Ecto neural progenitor cell (in vitro differentiated cells): ENCODE data around the gene ANKS6.
"Not testable (repeated sequence)": the region's sequence is repeated elsewhere in the genome, so short reads cannot be mapped to it uniquely, and the experiment has no call there.

Source experiments
- DNase-seq: peaks from one replicate; pipeline ENCODE4 v3.0.0-alpha.2; 2018; ENCODE audit warnings: low spot score

The ANKS6 gene

DNA sequence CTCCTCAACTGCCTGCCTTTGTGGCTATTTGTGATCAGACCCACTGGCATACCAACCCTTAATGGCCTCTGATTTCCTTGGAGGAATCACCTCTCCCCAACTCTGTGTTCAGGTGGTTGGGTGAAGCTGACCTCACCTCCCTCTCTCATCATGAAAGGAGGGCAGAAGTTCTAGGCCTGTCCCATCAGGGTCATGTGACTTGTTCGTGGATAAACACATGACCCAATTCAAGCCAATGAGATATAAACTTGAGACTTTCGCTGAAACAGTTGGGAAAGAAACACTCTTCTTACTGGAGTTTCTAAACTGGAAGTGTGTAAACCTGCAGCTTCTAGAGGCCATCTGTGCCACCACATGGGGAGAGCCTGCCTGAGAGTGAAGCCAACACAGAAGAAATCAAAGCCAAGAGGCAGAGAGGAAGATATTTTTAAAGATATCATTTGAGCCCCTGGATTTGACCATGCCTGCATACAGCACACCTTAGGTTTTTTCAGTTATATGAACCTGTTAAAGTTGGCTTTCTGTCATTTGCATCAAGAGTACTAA lies 93.4 kb downstream of the ANKS6 start:
- no peak for DNase-seq

GRCh38 chr9:98702340-98702739 lies 94.0 kb downstream of the ANKS6 start:
- DNase-seq, result no peak

DNA sequence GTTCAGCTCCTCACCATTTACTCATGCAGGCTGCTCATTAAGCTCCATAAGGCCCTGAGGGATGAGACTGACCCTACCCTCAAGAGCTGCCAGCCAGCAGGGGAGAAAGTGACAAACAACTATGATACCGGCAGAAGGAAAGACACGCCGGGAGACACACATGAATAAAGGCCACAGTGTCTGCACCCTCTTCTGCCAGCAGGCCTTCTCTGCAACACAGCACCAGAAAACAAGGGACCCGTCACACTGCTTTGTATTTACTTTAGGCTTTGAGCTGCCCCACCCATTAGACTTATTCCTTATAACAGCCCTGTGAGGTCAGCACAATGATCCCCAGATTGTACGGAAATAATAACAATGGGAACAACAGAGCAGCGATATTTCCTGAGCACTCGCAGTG lies 94.8 kb downstream of the ANKS6 start:
- DNase-seq, result no peak

DNA sequence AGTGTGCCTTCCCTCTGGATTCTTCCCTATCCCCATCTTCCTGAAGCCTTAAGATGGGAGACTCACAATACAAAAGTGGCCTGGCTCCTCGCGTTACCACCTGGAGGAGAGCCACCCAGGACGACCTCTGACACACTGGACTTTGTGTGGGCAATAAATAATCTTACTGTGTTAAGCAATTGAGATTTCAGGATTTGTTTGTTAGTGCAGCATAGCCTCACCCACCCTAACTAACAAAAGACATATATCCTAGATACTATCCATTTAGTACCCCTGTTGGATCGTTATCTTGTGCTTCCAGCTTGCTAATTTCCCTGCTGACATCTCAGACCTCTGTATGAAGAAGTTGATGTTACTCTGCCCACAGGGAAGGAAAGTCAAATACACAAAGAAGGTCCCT lies 95.6 kb downstream of the ANKS6 start:
- DNase-seq, result no peak

- DNase-seq, result no peak
Measured at GRCh38 chr9:98698856-98699255, 97.5 kb downstream of the ANKS6 start.

DNA sequence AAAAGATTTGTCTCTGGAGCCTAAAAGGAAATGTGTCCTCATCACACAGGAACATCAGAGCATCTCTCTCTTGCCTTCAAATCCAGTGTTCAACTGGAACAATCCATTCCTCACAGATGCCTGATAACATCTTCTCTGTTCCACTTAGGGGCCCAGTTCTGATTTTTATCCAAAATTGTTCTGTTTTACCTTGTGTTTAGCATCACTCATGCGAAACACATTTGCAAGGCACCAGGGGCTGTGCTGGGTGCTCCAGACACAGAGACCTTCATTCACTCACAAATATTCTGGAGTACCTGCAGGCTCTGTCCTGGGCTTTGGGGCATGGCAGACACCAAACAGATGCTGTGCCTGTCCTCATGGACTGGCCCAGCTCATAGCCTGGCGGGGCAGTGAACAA lies 101.4 kb downstream of the ANKS6 start:
- DNase-seq, result no peak

DNA sequence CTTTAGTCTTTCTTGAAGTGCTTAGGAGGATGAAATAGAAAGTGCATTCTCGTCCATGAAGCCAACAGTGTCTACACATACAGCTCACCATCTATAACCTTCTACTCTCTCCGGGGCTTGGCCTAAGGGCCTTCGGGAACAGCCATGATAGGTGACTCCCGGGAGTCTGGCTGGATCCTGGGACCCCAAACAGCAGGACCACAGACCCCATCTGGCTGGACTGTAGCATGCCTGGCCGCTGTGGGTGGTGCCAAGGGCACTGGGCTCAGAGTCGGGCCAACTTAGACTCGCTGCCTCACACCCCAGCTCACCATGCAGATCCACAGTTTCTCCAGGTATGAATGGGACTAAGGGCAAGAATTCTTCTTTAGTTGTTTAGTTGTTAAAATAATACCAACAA lies 104.0 kb downstream of the ANKS6 start:
- no peak for DNase-seq

- DNase-seq, result no peak
Measured at GRCh38 chr9:98691890-98692289, 104.5 kb downstream of the ANKS6 start.

DNA sequence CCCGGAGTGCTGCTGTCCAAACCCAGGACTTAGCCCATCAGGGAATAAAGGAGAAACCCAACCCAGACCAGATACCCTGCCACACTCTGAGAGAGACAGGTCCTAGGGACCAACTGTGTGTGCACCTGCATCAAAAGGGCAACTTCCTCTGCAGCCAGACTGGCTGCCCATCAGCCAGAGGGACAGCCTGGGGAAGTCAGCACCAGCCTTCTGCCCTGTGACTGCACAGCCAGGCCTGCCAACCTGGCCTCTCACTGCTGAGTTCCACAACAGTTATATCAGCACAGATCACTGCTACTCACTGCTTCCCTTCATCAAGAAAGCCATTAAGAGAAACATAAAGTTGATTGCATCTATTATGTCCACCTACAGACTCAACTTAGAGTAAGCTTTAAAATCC lies 105.7 kb downstream of the ANKS6 start:
- DNase-seq, result no peak

DNA sequence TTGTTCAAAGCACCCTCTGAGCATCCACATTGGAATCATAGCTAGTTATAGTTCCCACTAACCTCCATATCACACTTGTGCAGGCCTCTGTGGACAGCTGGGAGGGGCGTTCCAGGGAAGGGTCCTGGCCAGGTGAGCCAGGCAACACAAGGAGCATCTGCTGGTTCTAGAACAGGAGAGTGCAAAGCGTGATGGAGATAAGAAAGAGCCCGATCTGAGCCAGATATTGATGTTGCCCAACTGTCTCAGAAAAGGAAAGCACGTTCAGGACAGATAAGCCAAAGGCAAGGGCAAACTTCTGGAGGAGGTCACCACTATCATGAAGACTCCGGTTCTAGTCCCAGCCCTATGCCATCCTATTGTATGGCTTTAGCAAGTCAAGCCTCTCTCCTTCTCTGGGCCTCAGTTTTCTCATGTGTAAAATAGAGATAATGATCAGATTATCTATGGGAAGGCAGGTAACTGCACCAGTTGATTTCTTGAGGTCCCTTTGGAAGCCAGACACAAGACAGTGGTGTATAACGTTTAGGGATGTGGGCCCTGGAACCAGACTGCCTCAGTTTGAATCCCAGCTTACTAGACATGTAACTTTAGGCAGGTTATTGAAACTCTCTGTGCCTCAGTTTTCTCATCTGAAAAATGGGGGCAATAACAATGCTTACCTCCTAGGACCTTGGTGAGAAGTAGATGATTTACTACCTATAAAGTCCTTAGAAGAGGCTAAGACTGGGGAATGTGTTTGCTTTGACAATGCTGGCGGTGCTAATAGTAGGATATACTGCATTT lies 107.5 kb downstream of the ANKS6 start:
- no peak for DNase-seq

GRCh38 chr9:98687911-98688310 lies 108.4 kb downstream of the ANKS6 start:
- DNase-seq, result no peak

GRCh38 chr9:98686961-98687855 lies 109.1 kb downstream of the ANKS6 start:
- no peak for DNase-seq

GRCh38 chr9:98684816-98685215 lies 111.5 kb downstream of the ANKS6 start:
- DNase-seq, result not testable (repeated sequence)
